Measurements from ENCODE around the gene MIER2. TPM values are rescaled to one million over a fixed set of nuclear protein-coding genes. Genes with fewer than 3 reads are reported as not detected.

MIER2 gene
- total RNA-seq, 1 donor: 14.8 TPM

DNA sequence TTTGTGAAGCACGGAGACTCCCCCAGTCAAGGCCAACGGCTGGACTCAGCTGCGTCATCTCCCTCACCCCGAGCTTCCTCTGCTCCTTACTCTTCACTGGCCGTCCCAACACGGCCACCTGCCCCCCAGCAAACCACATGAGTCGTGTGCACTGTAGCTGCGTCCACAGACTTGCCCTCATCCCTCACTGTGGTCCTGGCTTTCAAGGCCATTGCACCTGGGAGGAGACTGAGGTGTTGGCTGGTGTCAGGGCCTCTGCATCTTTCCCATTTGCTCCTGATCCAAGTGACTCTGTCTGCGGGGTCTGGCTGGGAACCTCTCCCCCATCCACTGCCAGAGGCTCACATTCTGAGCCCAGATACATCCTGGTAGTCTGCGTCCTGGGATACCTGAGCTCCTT, 64.9 kb downstream of the MIER2 start:
- no peak overlapping the region for H3K4me3 ChIP-seq (ENCODE audit: insufficient read depth, low read length)
- H3K9me3 ChIP-seq (ENCODE audit: low read depth, low read length): no peaks in the 10 kb centered on the region
- H2AFZ ChIP-seq (ENCODE audit: low read length): no peak overlapping the region
- H3K27me3 ChIP-seq (ENCODE audit: insufficient read depth, low read length): peaks cover 6% of the 10 kb centered on the region
- TF ChIP-seq, protein P1, sequence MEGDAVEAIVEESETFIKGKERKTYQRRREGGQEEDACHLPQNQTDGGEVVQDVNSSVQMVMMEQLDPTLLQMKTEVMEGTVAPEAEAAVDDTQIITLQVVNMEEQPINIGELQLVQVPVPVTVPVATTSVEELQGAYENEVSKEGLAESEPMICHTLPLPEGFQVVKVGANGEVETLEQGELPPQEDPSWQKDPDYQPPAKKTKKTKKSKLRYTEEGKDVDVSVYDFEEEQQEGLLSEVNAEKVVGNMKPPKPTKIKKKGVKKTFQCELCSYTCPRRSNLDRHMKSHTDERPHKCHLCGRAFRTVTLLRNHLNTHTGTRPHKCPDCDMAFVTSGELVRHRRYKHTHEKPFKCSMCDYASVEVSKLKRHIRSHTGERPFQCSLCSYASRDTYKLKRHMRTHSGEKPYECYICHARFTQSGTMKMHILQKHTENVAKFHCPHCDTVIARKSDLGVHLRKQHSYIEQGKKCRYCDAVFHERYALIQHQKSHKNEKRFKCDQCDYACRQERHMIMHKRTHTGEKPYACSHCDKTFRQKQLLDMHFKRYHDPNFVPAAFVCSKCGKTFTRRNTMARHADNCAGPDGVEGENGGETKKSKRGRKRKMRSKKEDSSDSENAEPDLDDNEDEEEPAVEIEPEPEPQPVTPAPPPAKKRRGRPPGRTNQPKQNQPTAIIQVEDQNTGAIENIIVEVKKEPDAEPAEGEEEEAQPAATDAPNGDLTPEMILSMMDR (IDR thresholded peaks at IDR 0.05; ENCODE audit: extremely low read depth, low read depth, low read length): no peak
- no peak overlapping the region for H3K27ac ChIP-seq (ENCODE audit: low read depth, low read length)
- H3K4me2 ChIP-seq (ENCODE audit: insufficient read depth, low read length): no peak overlapping the region
- no peaks in the 10 kb centered on the region for H3K4me1 ChIP-seq (ENCODE audit: insufficient read depth, low read length)
- no peaks in the 10 kb centered on the region for H3K36me3 ChIP-seq (ENCODE audit: insufficient read depth, low read length)
- H3K79me2 ChIP-seq (ENCODE audit: insufficient read depth, low read length): no peaks in the 10 kb centered on the region
- DNase-seq (ENCODE audit: insufficient read length, low spot score, missing footprints): peak; percentile 65
- H4K20me1 ChIP-seq (ENCODE audit: insufficient read depth, low read length): no peaks in the 10 kb centered on the region

DNA sequence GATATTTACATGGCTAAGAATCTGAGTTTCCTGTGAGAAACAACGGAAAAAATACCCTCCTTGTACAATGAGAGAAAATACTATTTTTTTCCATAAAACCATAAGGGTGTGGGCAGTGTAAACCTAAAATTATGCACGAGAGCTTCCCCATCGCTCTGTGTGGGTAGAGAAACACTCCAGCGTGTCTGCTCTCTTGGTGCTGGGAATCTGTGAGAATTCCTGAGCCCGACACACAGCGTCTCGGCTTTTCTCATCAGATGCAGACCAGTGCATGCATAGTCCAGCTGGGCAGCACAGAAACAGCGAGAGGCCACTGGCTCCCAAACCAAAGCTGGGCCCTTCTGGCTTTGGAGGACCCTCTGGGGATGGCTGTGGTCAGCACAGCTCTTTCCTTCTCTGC, 65.4 kb downstream of the MIER2 start:
- Histone ChIP-seq H3K9me3 (ENCODE audit: low read depth, low read length) (no peaks in the 10 kb centered on the region), H3K4me1 (ENCODE audit: insufficient read depth, low read length) (no peaks in the 10 kb centered on the region), H3K36me3 (ENCODE audit: insufficient read depth, low read length) (no peaks in the 10 kb centered on the region), H2AFZ (ENCODE audit: low read length) (no peak overlapping the region), H4K20me1 (ENCODE audit: insufficient read depth, low read length) (no peaks in the 10 kb centered on the region), H3K27ac (ENCODE audit: low read depth, low read length) (no peak overlapping the region), H3K79me2 (ENCODE audit: insufficient read depth, low read length) (no peaks in the 10 kb centered on the region), H3K27me3 (ENCODE audit: insufficient read depth, low read length) (peaks cover 6% of the 10 kb centered on the region), H3K4me3 (ENCODE audit: insufficient read depth, low read length) (no peak overlapping the region), H3K4me2 (ENCODE audit: insufficient read depth, low read length) (no peak overlapping the region)
- TF ChIP-seq, protein P1 (IDR thresholded peaks at IDR 0.05; ENCODE audit: extremely low read depth, low read depth, low read length): no peak
- DNase-seq (ENCODE audit: insufficient read length, low spot score, missing footprints): peak; percentile 43

DNA sequence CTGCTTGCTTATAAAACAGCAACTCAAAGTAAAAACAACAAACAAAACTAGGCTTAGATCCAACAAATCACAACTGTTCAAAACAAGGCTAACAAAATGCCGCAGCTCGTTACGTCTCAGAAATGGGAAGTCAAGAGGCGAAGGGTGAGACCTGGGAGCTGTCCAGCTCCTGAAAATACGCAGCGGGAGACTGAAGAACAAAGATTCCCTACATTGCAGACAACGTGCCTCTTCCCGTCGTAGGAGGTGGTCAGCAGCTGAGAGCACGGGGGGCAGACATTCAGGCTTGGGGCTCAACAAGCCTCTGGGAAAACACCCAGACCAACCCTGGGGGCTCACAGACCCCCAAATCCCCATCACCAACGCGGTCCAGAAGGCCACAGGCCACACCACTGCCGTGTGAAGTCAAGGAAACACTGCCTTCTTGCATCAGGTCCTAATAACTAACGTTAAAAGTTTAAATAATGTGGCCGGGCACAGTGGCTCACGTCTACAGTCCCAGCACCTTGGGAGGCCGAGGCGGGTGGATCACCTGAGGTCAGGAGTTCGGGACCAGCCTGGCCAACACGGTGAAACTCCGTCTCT, 66.9 kb downstream of the MIER2 start:
- Histone ChIP-seq H2AFZ (ENCODE audit: low read length) (no peak overlapping the region), H3K27ac (ENCODE audit: low read depth, low read length) (no peak overlapping the region), H3K79me2 (ENCODE audit: insufficient read depth, low read length) (no peaks in the 10 kb centered on the region), H3K27me3 (ENCODE audit: insufficient read depth, low read length) (peaks cover 6% of the 10 kb centered on the region), H4K20me1 (ENCODE audit: insufficient read depth, low read length) (no peaks in the 10 kb centered on the region), H3K4me1 (ENCODE audit: insufficient read depth, low read length) (no peaks in the 10 kb centered on the region), H3K36me3 (ENCODE audit: insufficient read depth, low read length) (no peaks in the 10 kb centered on the region), H3K4me2 (ENCODE audit: insufficient read depth, low read length) (no peak overlapping the region), H3K9me3 (ENCODE audit: low read depth, low read length) (no peaks in the 10 kb centered on the region), H3K4me3 (ENCODE audit: insufficient read depth, low read length) (no peak overlapping the region)
- TF ChIP-seq, protein P1 (IDR thresholded peaks at IDR 0.05; ENCODE audit: extremely low read depth, low read depth, low read length): no peak
- peak; percentile 87 for DNase-seq (ENCODE audit: insufficient read length, low spot score, missing footprints)

DNA sequence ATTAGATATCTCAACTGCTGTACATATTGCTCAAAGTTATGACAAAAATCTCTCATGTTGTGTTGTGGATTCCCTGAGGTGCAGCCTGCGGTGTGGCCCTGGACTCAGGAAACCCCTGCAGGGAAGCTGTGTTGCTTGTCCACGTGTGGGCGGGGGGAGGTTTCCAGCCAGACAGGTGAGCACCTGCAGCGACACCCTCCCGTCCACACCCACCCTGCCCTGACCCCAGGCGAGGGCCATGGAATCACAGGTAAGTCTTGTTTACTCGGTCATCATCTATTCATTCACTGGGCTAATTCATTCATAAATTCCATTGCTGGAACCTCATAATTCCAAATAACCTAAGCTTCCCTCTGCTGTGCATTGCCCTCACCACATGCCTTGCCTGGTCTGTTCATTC, 67.5 kb downstream of the MIER2 start:
- H3K27me3 ChIP-seq (ENCODE audit: insufficient read depth, low read length): peaks cover 6% of the 10 kb centered on the region
- no peaks in the 10 kb centered on the region for H3K36me3 ChIP-seq (ENCODE audit: insufficient read depth, low read length)

More for the DNA sequence above, 67.5 kb downstream of the MIER2 start:
- H3K4me3 ChIP-seq (ENCODE audit: insufficient read depth, low read length): no peak overlapping the region
- no peak overlapping the region for H3K27ac ChIP-seq (ENCODE audit: low read depth, low read length)
- no peak overlapping the region for H2AFZ ChIP-seq (ENCODE audit: low read length)
- H3K4me2 ChIP-seq (ENCODE audit: insufficient read depth, low read length): no peak overlapping the region
- TF ChIP-seq, protein P1 (IDR thresholded peaks at IDR 0.05; ENCODE audit: extremely low read depth, low read depth, low read length): no peak
- DNase-seq (ENCODE audit: insufficient read length, low spot score, missing footprints): peak; percentile 23
- H3K4me1 ChIP-seq (ENCODE audit: insufficient read depth, low read length): no peaks in the 10 kb centered on the region
- H3K9me3 ChIP-seq (ENCODE audit: low read depth, low read length): no peaks in the 10 kb centered on the region
- H3K79me2 ChIP-seq (ENCODE audit: insufficient read depth, low read length): no peaks in the 10 kb centered on the region
- no peaks in the 10 kb centered on the region for H4K20me1 ChIP-seq (ENCODE audit: insufficient read depth, low read length)
